HG03108 (cell line): ENCODE data around the gene PPFIBP2.

Source experiments
- ATAC-seq: cut with Tn5 transposase; IDR thresholded peaks from one replicate; pipeline ENCODE4 v1.9.1; 2021; ENCODE audit warnings: moderate library complexity; ENCODE audit not compliant: unreplicated experiment

The PPFIBP2 gene

DNA sequence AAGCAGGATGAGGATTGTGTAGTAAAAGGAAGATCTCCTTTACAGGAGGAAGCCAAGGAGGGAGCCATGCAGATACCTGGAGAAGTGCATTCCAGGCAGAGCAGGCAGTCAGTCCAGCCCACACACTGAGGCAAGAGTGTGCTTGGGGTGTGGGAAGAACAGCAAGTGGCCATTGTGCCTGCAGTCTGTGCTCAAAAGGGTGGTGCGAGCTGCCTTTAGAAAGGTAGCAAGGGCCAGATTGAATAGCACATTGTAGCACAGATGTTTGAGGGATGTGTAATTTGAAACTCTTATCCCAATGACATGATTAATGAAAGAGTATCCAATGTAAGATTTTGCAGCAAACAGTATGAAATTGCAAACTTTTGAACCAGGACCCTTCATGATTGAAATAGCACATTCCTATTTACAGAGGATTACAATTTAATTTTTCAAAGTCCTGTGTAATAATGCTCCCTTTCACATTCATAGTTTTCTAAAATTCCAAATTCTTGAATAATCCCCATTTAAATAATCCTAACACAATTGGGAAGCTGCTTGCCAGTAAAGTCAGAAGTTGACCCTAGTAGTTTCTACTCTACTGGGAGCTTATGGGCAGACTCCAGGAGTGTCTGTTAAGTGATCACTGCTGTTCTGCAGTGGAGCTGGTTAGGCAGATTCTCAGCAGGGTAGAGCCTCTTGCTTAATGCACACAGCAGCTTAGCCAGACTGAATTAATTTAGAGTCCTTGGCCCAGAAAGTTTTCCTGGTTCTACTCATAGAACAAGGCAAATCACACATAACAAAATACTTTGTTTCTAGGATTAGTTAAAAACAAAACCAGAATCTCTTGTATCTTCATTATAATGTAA, 81.4 kb downstream of the PPFIBP2 start:
- ATAC-seq, result no peak

DNA sequence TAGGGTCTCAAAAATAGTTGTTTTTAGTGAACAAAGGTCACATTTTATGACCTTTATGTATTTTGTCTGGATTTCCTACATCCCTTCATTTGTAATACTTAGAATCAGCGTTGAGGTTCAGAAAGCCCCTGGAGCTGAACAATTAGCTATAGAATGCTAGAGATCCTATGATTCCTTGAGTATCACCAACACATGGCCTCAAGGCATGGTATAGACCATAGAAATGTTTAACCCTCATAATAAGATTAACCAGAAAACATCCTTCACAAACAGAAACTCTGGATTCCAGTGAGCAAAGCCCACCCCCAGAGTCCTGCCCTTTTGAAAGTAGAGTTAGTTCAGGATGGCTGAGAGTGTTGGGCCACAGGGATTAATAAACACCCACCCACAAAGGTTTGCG, 82.2 kb downstream of the PPFIBP2 start:
- no peak for ATAC-seq

DNA sequence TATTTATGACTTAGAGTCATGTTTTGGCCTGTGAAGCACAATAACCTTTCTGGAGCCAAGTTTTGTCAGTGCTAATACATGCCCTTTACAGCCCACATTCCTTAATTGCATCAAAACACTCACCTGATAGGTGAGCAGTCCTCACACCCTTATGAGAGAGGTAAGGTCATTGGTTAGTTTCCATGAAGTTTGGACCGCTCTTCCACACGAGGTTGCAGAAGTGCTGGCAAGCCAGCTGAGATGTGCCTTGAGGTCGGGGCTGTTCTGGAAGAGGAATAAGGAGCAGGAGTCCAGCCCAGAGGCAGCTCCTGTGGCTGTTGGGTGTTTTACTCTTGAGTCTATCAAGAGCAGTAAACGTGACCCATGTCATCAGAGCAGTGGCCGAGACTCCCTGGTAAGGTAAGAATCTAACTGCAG, 83.2 kb downstream of the PPFIBP2 start:
- no peak for ATAC-seq

DNA sequence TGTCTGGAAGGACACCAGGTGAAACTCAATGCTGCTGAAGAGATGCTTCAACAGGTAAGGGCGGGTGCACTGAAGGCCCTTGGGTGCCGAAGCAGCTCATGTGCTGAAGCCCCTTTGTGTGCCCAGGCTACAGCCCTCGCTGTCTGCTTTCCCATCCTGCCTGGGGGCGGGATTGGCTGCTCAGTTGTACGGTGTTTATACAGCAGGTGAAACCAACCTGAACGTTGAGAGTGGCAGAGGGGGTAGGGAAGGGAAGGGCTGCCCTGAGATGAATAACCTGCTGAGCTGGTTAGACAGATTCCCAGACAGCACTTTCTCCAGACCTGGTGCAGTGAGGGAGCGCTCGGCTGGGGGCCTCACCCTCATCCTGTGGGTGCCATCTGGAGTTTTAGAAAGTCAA, 83.8 kb downstream of the PPFIBP2 start:
- ATAC-seq, result no peak

DNA sequence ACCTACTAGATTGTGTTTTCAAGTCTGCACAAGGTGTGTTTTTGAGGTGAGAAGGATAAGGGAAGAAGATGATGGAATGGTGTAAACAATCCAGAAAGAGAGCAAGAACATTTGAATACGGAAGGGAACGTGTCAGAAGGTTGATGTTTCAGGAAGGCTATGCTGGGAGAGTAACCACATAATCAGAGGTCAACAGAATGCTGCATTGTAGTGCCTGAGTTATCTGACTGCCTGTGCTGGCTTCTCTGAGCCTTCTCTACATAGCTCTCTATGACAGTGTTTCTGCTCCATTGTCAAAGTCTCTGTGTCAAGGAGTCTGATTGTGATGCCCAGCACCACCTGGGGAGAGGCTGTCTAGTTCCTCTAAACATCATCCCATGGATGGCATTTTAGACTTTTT, 85.4 kb downstream of the PPFIBP2 start:
- no peak for ATAC-seq

DNA sequence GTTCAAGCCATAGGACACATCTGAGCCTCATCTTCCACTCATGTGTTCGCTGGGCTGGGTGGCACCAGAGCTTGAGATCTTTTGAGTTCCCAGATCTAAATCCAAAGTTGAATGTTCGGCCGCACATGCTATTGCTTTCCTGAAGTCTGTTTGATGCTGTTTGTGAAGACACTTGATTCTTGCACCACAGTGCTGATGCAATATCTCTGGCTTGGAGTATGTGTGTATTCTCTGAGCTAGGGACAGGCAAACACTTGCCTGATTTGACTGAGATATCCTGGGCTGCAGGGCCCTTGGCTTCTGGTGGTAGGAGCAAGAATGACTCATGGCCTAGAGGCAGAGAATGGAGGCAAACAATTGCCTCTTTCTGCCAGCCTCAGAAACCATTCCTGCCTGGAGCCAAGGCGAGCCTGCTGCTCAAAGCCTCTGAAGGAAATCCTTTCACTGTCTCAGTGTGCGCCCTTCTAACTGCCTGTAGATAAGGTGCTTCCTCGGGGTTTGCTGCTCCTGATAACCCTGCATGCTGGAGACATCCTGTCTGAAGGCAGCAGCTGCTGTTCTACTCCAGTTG, 86.5 kb downstream of the PPFIBP2 start:
- ATAC-seq, result no peak

DNA sequence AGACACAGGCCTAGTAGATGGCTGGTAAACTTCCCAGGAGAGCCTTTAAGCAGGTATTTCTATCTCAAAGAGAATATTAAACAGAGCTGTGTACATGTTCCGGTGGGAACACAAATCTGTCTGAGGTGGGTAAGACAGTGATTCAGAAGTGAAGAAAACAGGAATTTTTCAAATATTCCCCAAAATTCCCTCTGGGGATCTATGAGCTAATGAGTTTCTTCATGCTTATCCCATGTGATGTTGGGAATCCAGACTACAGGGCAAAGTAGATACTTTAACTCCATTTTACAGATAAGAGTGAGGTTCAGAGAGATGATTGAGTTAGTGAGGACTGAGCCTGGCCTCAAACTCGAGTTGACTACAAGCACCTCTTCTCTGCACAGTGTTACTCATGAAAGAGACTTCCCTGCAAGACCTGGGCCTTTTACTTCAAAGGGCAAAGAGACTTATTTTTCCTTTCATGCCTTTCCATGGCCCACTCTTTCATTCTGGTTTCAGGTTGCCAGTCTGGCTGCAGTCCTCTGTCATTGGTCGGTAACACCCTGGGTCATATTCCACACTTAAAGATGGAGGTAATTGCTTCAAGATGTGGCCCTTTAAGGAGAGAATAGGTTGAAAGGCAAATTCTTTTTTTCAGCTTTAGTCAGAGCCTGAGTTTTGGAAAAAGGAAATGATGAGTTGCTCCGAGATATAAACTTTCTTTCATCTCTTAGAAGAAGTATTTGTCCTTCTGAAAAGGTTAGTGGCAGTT, 89.4 kb downstream of the PPFIBP2 start:
- no peak for ATAC-seq

DNA sequence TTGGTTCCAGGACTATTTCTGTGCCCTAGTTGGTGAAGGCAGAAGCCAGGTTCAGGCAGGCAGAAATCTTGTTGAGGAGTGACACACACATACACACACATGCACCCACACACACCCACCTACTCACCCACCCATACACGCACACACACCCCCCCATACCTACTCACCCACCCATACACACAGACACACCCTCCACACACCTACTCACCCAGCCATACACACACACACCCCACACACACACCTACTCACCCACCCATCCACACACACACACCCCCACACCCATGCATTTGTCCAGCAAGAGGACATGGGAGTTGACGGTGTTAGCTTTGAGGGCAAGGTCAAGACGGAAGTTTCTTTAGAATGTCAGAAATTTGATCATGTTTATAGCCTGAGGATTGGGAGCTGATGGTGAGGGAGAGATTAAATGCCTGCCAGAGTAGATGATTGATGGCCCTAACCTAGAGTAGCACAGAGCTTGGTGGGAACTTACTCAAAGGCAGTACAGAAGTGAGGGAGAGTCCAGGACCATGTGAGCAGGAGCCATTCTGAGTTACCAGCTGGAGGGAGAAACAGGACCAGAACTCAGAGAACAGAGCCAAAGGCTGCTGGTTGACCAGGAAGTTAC, 90.6 kb downstream of the PPFIBP2 start:
- no peak for ATAC-seq

DNA sequence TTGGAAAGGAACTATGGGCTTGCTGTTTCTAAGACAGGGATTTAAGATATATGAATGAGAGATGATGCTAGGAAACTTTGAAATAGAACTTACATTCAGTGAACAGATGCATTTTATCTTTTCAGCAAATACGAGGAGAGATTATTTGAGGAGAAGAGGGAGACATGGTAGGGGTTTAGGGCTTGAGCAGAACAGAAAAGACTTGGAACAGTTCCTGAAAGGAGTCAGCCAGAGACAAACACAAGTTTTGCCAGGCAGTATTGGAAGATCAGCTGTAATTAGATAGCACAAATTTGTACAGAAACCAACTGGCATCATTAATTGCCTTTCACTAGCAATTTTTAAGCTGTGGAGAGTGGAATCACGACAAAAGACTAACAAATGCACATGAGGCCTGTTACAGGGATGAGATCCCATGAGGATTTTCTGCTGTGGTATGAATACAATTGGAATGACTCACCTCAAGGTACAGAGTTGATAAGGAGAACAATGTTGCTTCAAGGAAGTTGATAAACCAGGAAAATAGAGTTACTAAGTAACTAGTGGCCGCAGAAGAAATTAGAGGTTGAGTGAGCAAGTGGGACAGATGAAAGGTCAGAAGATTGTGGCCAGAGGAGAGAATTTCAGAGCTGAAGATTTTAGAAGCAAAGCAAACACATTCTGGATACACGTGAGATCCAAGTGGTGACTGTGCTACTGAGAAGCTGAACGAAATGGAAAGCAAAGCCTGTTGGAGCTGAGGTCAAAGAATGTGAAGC, 91.6 kb downstream of the PPFIBP2 start:
- ATAC-seq, result no peak

DNA sequence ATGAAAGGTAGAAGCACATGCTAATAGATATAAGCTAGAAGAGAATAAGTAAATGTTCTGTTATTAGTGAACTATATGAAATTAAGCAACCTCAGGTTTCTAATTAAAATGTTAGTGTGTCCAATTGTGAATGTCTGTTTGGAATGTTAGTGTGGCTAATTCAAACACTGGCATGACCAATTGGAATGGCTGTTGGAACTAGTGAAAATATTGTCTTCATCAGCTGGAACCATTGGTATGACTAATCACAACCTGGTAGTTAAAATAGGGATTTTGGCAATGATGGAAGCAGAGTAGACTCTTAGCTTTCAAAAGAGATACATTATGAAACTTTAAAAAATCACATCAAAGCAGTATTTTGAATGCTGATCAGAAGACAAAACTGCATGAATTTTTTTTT, 92.7 kb downstream of the PPFIBP2 start:
- ATAC-seq, result no peak

DNA sequence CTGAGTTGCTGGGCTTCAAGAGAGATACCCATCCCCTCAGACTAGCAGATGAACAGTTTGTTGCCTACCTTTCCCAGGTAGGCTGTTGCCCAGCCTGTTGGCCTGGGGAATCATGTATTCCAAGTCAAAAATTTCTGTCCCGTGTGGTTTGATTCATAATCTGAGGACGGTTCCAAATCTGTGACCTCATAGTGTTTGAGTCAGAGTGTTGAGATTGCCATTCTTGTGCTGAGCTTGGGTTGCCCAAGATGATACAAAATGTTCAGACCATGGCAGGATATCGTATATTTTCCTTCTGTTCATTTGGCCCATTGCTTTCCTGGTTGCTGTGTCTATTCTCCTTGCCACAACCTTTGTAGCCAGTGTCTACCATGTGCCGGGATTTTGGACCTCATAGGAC, 95.2 kb downstream of the PPFIBP2 start:
- no peak for ATAC-seq

DNA sequence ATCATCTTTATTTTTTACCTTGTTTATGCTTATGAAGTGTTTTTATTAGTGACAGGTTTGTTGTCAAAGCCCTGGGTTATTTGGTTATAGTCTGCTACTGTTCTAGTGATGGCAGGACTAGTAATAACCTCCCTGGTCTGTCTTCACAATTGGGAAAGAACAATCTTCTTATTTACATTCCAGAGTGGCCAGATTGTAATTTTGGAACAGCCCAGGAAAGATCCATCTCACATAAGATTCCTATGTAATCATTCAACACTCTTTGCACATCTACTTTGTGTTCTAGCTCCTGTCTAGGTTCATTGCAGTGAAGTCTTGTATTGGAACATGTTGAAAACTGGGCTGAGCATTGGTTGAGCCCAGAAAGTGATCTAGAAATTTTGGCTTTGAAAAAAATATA, 95.7 kb downstream of the PPFIBP2 start:
- ATAC-seq, result no peak

DNA sequence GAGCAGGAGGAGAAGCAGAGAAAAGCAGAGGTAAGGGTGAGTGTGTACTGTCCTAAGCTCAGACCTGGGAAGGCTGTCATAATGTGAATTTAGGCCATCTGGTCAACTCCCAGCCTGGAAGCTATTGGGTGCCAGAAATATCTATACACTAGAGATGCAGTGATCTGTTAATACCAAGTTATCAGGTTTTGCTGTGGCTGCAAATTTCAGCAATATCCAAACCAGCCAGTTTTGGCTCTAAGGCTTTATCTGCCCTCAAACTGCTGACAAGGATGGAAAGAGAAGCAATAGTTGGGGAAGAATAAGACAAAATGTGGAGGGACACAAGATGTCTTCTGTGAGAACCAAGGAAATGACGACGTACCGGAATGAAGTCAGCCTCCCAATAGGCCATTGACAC, 96.6 kb downstream of the PPFIBP2 start:
- no peak for ATAC-seq

DNA sequence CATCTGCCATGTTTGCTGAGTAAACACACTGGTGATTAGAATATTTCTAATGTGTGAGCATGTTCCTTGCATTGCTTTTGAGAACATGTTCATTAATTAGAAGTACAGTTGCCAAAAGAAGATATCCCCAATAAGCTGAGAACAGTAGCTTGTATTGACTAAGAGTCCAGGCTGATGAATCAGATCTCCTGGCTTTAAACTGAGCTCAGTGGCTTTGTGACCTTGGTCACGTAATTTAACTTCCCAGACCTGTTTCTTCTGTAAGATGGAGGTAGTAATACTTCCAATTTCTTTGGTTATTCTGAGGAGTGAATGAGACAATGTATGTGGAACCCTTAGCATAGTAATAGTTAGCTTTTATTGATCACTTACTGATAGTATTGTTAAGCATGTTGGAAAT, 97.6 kb downstream of the PPFIBP2 start:
- no peak for ATAC-seq

DNA sequence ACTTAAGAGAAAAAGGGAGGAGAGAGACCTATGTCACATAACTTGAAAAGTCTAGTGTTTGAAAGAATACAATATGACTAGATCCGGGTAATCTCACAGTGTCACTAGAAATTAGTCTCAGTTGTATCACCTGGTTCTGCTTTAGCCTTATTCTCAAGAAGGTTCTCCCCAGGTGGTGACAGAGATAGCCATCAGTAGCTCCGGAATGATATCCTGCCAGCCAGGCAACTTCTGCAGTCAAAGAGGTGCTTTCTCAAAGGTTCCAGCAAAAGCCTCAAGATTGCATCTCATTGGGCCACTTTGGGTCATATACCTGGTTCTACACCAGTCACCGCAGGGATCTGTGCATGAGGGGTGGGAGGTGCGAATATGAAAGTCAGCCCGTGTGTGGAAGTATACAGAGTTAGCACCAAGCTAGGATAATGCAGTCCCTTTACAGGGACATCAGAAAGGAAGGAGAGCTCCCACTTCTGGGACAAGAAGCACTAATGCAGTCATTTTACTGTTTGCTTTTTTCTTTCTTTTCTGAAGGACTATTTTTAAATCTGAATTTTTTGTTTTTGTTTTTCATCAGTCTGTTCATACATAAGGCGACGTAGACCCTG, 98.4 kb downstream of the PPFIBP2 start:
- no peak for ATAC-seq

DNA sequence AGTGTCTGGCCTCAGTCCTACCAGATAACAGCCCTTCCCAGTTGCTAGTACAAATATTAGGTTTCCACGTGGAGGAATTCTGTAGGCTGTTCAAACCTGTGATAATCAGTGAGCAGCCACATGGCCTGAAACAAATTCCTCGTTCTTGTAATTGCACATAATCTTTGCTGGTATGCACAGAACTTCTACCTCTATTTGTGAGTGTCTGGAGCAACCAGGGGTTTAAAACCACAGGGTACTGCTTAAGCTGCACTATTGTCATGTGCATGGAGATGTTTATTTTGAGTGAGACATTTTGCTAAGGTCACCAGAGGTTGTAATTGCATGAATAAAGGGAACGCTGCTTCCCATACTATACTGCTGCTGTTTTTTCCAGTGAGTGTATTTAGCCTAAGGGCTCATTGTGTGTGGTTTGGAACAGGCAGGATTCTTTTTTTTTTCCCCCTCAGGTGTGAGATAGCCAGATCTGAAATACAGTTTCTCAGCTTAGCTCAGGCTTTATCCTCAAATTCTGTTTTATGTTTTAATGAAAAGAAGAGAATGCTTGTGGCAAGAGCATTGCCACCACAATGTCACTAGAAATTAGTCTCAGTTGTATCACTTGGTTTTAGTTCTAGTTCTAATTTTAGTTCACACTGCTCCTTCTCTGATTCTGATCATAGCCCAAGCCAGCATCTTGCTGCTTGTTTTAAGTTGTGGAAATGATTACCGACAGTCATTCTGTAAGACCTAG, 99.0 kb downstream of the PPFIBP2 start:
- no peak for ATAC-seq

DNA sequence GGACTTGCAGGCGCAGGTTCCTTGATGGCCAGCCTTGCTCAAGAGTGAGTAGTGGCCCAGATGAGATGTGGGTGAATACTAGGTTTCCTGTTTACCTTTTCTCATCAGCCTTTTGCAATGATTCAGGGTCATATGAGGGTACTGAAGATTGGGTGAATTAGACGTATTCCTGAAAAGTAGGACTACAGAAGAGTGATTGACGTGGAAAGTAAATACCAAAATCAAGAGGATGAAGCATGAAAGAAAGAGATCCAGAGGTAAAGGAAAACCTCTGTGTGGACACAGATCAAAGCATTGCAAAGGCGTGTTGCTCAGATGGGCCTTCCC, 99.6 kb downstream of the PPFIBP2 start:
- no peak for ATAC-seq

DNA sequence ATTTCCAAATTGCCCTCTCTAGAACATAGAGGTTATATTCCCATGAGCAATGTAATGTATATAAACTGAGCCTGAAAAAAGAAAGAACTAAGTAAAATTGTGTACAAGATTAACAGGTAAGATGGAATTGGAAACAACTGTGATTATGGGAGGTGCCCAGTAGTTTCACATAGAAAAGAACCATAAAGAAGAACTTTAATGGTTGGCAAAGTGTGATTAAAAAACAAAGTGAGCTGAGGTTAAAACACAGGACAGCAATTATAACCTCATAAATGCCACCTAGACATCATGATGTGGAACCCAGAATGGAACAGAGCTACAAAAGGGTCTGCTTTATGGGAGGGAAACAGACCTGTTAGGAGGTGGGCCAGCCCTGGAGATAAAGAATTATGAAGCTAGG, 100.9 kb downstream of the PPFIBP2 start:
- ATAC-seq, result no peak

DNA sequence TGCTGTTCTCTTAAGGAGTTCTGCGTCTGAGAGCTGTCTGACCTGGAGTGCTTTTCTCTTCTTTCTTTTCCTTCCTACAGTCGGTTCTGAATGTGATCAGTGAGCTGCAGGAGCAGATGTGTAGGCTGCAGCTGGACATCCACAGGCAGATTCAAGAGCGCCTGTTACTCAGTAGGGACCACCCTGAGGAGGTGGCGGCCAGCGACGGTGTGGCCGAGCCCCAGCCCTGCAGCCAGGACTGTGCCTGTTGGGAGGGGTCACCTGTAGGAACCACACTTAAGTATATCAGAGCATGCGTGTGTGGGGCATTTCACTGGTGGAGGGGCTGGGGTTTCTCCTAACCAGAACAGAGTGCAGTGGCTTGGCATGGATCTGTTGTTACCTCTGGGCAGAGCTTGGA, 103.2 kb downstream of the PPFIBP2 start:
- no peak for ATAC-seq

DNA sequence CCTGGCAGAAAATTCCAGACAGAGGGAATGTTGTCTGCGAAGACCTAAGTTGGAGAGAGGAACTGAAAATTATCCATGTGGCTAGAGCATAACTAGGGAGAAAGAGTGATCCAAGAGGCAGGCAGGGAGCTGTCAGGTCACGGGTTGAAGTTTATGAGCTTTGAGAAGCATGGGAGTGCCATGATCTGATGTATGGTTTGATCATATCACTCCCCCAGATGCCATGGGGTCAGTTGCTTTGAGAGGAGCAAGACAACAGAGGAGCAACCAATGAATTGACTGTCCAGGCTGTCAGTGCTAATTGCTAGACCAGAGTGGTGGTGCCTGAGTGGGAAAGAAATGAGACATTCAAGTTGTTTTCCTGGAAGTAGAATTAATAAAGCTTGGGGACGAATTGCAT, 105.5 kb downstream of the PPFIBP2 start:
- ATAC-seq, result no peak
